Gastroesophageal sphincter (tissue), 3 donors: ENCODE measurements around the gene TRAPPC11.

Source experiments
- EP300 ChIP-seq: sonication (generic); formaldehyde crosslinking; IDR thresholded peaks from one replicate; pipeline ENCODE4 v1.6.1; 2017; ENCODE audit warnings: antibody characterized with exemption, mild to moderate bottlenecking
- POLR2AphosphoS5 ChIP-seq: sonication (generic); formaldehyde crosslinking; IDR thresholded peaks from one replicate; pipeline ENCODE4 v1.6.1; 2017; ENCODE audit warnings: antibody characterized with exemption
- TF ChIP-seq, protein P1 (sequence below), 4 experiments: fragments of 200-600 bp in 2 of 4; fragments of 450-650 bp in 2 of 4; sonication (generic) in 1 of 4; IDR thresholded peaks; one replicate each; pipeline ENCODE4 v1.5.1; 2017 to 2019; ENCODE audit warnings: antibody characterized with exemption in 4 of 4, mild to moderate bottlenecking in 2 of 4, moderate library complexity in 2 of 4

DNA sequence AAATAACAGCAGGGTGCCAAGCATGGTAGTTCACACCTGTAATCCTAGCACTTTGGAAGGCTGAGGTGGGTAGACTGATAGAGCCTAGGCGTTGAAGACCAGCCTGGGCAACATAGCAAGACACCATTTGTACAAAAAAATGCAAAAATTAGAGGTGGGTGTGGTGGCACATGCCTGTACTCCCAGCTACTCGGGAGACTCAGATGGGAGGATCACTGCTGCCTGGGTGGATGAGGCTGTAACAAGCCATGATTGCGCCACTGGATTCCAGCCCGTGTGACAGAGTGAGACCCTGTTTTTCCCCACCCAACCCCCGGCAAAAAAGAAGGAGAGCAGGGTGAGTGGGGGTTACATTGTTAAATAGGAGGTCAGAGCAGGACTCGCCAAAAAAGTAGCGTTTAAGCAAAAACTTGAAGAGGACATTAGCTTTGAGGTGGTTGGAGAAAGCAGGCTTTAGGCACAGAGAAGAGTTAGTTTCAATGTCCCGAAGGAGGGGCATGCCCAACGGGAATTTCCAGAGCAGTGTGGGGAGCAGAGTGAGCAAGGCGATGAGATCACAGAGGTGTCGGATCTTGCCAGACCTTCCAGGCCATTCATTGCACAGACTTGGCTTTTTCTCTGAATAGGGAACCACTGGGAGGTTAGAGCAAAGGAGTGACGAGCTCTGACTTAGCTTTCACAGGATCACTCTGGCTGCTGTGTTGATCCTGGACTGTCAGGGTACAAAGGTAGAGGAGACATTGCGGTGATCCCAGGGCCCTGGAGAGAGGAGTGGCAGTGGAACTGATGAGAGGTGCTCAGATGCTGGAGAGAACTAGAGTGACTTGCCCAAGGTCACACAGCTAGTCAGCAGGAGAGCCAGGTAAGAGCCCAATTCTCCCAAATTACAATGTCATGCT, 70.6 kb downstream of the TRAPPC11 start:
- TF ChIP-seq, protein P1, sequence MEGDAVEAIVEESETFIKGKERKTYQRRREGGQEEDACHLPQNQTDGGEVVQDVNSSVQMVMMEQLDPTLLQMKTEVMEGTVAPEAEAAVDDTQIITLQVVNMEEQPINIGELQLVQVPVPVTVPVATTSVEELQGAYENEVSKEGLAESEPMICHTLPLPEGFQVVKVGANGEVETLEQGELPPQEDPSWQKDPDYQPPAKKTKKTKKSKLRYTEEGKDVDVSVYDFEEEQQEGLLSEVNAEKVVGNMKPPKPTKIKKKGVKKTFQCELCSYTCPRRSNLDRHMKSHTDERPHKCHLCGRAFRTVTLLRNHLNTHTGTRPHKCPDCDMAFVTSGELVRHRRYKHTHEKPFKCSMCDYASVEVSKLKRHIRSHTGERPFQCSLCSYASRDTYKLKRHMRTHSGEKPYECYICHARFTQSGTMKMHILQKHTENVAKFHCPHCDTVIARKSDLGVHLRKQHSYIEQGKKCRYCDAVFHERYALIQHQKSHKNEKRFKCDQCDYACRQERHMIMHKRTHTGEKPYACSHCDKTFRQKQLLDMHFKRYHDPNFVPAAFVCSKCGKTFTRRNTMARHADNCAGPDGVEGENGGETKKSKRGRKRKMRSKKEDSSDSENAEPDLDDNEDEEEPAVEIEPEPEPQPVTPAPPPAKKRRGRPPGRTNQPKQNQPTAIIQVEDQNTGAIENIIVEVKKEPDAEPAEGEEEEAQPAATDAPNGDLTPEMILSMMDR (IDR thresholded peaks at IDR 0.05) = no peak
- TF ChIP-seq POLR2AphosphoS5 (no peak), EP300 (no peak)
